DND-41 (cell line): ENCODE results near the gene CMC2.

ENCODE experiments used
- EZH2 ChIP-seq: IDR thresholded peaks from 3 replicates; pipeline ENCODE4 v1.6.1; 2012; ENCODE audit warnings: borderline replicate concordance, low read depth, mild to moderate bottlenecking, moderate library complexity, low read length, inconsistent platforms; ENCODE audit not compliant: severe bottlenecking
- TF ChIP-seq, protein P1 (sequence below): IDR thresholded peaks from 2 replicates; pipeline ENCODE4 v1.5.1; 2012; ENCODE audit warnings: borderline replicate concordance, low read length, moderate library complexity, mild to moderate bottlenecking; ENCODE audit not compliant: poor library complexity, severe bottlenecking; ENCODE audit errors: extremely low read depth

DNA sequence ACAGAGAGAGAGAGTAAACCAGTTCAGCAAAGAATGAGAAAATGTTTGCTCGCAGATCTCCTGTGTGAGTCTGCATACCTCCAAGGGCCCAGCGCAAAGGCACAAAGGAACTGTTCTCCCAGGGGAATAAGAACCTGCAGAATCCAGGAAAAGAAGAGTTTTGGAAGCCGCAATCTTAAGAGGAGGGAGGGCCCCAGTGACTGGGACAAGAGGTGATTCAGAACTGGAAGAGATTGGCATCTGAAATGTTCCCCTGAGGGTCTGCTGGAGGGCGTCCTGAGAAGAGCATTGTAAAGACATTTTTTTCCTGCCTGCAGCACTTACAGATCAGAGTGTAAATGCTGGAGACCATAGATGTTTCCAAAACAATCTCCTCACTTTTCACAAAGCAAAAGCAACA is 35.0 kb upstream of the CMC2 start:
- TF ChIP-seq, protein P1, sequence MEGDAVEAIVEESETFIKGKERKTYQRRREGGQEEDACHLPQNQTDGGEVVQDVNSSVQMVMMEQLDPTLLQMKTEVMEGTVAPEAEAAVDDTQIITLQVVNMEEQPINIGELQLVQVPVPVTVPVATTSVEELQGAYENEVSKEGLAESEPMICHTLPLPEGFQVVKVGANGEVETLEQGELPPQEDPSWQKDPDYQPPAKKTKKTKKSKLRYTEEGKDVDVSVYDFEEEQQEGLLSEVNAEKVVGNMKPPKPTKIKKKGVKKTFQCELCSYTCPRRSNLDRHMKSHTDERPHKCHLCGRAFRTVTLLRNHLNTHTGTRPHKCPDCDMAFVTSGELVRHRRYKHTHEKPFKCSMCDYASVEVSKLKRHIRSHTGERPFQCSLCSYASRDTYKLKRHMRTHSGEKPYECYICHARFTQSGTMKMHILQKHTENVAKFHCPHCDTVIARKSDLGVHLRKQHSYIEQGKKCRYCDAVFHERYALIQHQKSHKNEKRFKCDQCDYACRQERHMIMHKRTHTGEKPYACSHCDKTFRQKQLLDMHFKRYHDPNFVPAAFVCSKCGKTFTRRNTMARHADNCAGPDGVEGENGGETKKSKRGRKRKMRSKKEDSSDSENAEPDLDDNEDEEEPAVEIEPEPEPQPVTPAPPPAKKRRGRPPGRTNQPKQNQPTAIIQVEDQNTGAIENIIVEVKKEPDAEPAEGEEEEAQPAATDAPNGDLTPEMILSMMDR = no peak
- TF ChIP-seq EZH2 = no peak
